GM12872 (cell line): ENCODE results near the gene HOXD9.

Experiments used
- TF ChIP-seq, protein P1 (sequence below): IDR thresholded peaks from 3 replicates; pipeline ENCODE4 v1.5.1; 2011; ENCODE audit warnings: low read depth, mild to moderate bottlenecking, low read length, moderate library complexity; ENCODE audit not compliant: insufficient read depth

Gene HOXD9

DNA sequence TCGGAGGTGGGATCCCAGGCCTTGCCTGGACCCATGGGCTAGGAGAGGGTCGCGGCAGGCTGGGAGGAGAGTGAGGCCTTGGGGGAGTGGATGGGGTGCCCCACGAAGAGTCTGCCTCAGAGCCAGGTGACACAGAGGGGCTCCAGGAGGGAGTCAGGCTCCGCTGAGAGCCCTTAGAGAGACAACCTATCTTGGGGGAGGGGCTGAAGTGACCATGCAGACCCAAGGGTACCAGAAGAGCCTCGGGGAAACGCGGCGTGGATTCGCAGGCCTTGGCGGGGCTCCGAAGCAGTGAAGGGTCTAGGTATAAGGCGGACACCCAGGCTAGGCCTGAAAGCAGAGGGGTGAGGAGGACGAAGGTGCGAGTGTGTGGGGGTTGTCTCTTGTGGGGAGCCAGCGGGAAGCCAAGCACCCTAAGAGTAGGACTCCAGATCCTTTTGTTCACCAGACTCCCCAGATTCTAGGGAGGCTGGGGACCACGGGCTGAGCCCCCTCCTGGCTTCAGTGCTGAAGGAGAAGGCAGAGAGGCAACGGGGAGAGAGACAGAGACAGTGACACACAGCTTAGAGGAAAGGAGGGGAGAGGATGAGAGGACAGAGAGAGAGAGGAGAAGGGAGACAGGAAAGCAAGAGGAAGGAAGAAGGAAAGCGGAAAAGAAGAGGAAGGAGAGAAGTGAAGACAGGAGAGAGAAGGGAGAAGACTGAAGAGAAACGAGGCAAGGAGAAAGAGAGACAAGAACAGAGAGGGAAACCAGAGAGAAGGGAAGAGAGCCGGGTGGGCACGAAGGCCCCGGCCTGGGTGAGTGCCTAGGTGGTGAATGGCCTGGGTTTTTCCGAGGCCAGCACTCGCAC is 16.6 kb upstream of the HOXD9 start:
- TF ChIP-seq, protein P1, sequence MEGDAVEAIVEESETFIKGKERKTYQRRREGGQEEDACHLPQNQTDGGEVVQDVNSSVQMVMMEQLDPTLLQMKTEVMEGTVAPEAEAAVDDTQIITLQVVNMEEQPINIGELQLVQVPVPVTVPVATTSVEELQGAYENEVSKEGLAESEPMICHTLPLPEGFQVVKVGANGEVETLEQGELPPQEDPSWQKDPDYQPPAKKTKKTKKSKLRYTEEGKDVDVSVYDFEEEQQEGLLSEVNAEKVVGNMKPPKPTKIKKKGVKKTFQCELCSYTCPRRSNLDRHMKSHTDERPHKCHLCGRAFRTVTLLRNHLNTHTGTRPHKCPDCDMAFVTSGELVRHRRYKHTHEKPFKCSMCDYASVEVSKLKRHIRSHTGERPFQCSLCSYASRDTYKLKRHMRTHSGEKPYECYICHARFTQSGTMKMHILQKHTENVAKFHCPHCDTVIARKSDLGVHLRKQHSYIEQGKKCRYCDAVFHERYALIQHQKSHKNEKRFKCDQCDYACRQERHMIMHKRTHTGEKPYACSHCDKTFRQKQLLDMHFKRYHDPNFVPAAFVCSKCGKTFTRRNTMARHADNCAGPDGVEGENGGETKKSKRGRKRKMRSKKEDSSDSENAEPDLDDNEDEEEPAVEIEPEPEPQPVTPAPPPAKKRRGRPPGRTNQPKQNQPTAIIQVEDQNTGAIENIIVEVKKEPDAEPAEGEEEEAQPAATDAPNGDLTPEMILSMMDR = no peak

DNA sequence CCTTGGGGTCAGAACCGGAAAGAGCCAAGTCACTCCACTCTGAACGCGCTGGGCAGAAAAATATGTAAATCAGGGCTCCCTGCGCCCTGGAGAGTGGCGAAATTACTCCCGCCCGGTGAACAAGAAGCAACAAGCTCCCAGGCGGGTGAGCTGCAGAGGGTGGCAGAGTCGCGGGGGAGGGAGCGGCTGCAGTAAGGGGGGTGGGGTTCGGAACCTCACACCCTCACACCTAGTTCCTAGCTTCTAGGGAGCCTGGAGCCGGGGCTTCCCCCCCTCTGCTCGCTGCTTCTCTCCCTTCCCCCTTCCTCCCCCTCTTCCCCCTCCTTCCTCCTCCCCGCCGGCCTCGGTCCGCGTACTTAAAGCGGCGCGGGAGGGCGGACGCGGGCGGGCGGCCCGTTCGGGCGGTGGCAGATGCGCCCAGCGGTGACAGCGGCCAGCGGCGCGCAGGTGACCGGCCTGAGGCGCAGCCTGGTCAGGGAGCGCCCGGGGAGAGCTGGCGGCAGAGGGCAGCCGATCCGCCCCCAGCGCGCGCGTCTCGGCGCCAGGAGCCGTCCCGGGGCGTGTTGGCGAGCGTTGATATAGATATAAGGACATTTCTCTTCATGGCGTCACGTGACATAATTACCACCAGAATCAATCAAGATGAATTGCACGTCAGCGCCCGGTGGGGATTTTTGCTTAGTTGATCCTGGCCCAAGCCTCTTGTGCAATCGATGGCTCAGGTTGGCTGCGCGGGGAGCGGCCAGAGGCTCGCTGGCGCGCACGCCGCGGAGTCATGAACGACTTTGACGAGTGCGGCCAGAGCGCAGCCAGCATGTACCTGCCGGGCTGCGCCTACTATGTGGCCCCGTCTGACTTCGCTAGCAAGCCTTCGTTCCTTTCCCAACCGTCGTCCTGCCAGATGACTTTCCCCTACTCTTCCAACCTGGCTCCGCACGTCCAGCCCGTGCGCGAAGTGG is 15.7 kb upstream of the HOXD9 start, which contains the start of gene HOXD11:
Gene HOXD11 (plus strand): TSS at position 700 of the 959 bp plus-strand sequence. CDS start 76 bp downstream, at position 776.
- TF ChIP-seq, protein P1 = no peak

DNA sequence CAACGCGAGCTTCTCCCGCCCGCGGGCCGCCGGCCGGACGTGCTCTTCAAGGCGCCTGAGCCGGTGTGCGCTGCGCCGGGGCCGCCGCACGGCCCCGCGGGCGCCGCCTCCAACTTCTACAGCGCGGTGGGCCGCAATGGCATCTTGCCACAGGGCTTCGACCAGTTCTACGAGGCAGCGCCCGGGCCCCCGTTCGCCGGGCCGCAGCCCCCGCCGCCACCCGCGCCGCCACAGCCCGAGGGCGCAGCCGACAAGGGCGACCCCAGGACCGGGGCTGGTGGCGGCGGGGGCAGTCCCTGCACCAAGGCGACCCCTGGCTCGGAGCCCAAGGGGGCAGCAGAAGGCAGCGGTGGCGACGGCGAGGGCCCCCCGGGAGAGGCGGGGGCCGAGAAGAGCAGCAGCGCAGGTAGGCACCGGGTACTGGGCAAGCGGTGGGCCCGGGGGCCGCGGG is 14.8 kb upstream of the HOXD9 start:
- TF ChIP-seq, protein P1 = no peak

DNA sequence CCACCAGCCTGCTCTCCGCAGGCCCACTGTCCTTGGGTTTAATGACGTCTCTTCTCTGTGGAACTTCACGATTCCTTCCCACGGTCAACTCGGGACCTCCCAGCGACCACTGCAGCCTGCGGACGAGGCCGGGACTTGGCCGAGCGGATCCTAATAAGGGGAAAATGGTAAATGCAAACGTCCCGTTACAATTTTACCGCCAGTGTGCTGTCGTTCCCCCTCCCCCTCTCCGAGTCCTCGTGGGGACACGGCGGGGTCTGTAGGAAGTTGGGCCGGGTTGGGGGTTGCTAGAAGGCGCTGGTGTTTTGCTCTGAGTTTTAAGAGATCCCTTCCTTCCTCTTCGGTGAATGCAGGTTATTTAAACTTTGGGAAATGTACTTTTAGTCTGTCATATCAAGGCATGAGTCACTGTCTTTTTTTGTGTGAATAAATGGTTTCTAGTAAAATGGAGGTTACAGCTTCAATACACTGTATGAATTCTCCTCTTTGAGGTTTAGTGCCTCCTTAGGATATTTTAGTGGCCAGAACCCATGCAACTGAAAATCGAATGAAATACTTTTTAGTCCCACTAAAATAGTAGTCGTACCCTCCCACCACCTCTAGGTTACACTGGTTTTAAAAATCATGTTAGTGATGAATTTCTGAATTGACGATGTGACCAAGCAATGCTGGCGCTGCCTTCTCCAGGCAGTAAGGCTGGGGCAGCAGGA is 13.2 kb upstream of the HOXD9 start:
- TF ChIP-seq, protein P1 = no peak

DNA sequence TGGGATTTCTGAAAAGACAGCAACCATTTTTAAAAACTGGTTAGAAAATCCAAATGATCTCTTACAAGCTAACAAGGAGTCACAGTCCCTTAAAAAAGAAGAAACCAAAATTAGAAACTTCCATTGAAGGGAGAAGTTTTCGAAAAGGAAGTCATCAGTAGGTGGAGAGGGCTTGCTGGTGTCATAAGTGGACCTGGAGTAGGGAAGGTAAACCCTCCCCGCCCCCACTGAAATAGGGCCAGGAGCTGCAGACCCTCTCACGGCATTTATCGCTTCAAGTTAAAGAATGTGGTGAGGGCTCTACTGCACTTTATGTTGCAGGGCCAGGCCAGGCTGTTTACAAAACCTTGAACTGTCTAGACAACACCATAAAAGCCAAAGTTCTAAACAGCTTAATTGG is 12.6 kb upstream of the HOXD9 start:
- TF ChIP-seq, protein P1 = no peak

DNA sequence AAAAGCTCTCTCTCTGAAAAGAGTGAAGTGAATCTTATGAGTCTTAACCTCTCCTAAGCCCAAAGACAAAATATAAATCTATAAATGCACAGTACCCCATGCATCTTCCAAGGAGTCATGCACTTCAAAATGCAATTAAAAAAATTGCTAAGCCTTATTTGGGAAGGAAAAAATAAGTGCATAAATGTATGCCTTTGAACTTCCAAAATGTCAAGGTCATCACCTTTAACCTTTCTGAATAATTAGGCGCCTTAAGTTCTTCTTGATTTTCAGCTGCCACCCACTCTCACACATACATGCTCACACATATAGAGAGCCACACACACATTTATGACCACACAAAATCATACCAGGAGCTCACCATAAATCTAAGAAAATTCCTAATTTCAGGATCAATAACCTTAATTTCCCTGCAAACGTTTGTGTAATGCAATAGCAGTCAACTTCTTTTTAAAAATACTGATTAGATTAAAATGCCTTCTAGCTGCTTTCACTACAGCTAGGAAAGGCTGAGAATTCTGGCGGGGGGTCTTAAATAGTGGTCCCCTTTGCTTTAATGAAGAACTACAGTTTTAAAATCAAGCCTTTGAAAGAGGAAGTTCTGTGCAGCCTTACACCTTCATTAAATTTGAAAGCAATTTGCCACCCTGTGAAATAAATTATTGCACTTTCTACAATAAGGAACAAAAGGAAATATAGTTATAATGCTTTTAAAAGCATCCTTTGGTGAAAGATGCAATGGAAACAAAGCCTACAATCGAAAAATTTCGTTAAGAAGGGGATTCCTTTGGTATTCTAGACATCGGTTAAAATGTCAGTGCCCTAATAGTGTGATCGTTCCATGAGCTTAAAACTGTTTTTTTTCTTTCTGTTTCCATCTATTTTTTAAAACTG is 11.9 kb upstream of the HOXD9 start:
- TF ChIP-seq, protein P1 = no peak
